SK-N-SH (cell line): ENCODE measurements around the gene RNPEPL1. TPM values are rescaled to one million over a fixed set of nuclear protein-coding genes. Genes with fewer than 3 reads are reported as not detected.

Experiments
- CTCF ChIA-PET: fragments of 300-600, 350-600 bp; formaldehyde crosslinking; extraction: SDS; loops from one replicate; lab custom pipeline; 2021; lab: Yijun Ruan, JAX
- POLR2A ChIA-PET: fragments of 350-600 bp; sonication (Branson Sonifier 250); formaldehyde crosslinking; extraction: SDS; loops from one replicate; lab custom pipeline; 2020; ENCODE audit warnings: antibody characterized with exemption, inconsistent platforms; lab: Yijun Ruan, JAX
- DNase-seq: peaks from one replicate; pipeline ENCODE4 v3.0.0; 2012
- H2AFZ ChIP-seq: fragments of 200-600 bp; sonication (generic); 2 replicates; pipeline ENCODE4 v1.8.1; 2016; ENCODE audit warnings: antibody characterized with exemption, mild to moderate bottlenecking, low read depth
- H3F3A ChIP-seq: fragments of 200-600 bp; sonication (generic); replicated peaks from 2 replicates; pipeline ENCODE3; 2016; ENCODE audit warnings: antibody characterized with exemption, mild to moderate bottlenecking; ENCODE audit not compliant: insufficient read depth
- H3K27ac ChIP-seq, 2 experiments: fragments of 200-500 bp in 1 of 2; fragments of 200-600 bp in 1 of 2; sonication (Bioruptor generic) in 1 of 2; sonication (generic), shearing (Covaris generic) in 1 of 2; 2 replicates each; pipeline versions ENCODE4 v1.5.1 to v1.6.1; 2014 to 2016; ENCODE audit warnings: low read depth in 2 of 2, inconsistent platforms in 1 of 2, low read length in 1 of 2, mild to moderate bottlenecking in 1 of 2, mixed read lengths in 1 of 2
- H3K27me3 ChIP-seq: fragments of 200-600 bp; sonication (generic), shearing (Covaris generic); 2 replicates; pipeline ENCODE4 v1.6.1; 2016; ENCODE audit warnings: mixed run types; ENCODE audit not compliant: insufficient read depth
- H3K36me3 ChIP-seq, 2 experiments: fragments of 200-500 bp in 1 of 2; fragments of 200-600 bp in 1 of 2; sonication (Bioruptor generic) in 1 of 2; sonication (generic) in 1 of 2; replicated peaks in 1 of 2; 2 replicates each; pipeline versions ENCODE3 to v1.5.1; 2014 to 2016; ENCODE audit warnings: low read length in 1 of 2, mild to moderate bottlenecking in 1 of 2; ENCODE audit not compliant: insufficient read depth in 2 of 2, control insufficient read depth in 1 of 2
- H3K4me1 ChIP-seq, 2 experiments: fragments of 200-500 bp in 1 of 2; fragments of 200-600 bp in 1 of 2; sonication (Bioruptor generic) in 1 of 2; sonication (generic), shearing (Covaris generic) in 1 of 2; 2 replicates each; pipeline versions ENCODE4 v1.5.1 to v1.6.1; 2014 to 2016; ENCODE audit warnings: low read depth in 1 of 2, low read length in 1 of 2, mixed run types in 1 of 2; ENCODE audit not compliant: insufficient read depth in 2 of 2, control insufficient read depth in 1 of 2
- H3K4me2 ChIP-seq: fragments of 200-600 bp; sonication (generic), shearing (Covaris generic); 2 replicates; pipeline ENCODE4 v1.6.1; 2017; ENCODE audit warnings: mixed run types
- H3K4me3 ChIP-seq, 2 experiments: fragments of 200-500 bp in 1 of 2; fragments of 200-600 bp in 1 of 2; sonication (Bioruptor generic) in 1 of 2; sonication (generic), shearing (Covaris generic) in 1 of 2; 2 replicates each; pipeline versions ENCODE4 v1.5.1 to v1.8.1; 2014 to 2016; ENCODE audit warnings: low read depth in 2 of 2, inconsistent platforms in 1 of 2, low read length in 1 of 2, mild to moderate bottlenecking in 1 of 2, mixed read lengths in 1 of 2, moderate library complexity in 1 of 2
- H3K79me2 ChIP-seq: fragments of 200-600 bp; sonication (generic); 2 replicates; pipeline ENCODE4 v1.8.1; 2017; ENCODE audit warnings: mild to moderate bottlenecking; ENCODE audit not compliant: insufficient read depth
- H3K9ac ChIP-seq: fragments of 200-600 bp; sonication (generic); 2 replicates; pipeline ENCODE4 v1.6.1; 2017; ENCODE audit warnings: mixed run types
- H3K9me2 ChIP-seq: fragments of 200-600 bp; sonication (generic); 2 replicates; pipeline ENCODE4 v1.6.1; 2017; ENCODE audit warnings: mixed run types
- H3K9me3 ChIP-seq: fragments of 200-600 bp; sonication (generic); 2 replicates; pipeline ENCODE4 v1.6.1; 2017; ENCODE audit warnings: mixed run types, mild to moderate bottlenecking, moderate library complexity
- H4K20me1 ChIP-seq: fragments of 200-600 bp; sonication (generic); 2 replicates; pipeline ENCODE4 v1.6.1; 2017; ENCODE audit warnings: mild to moderate bottlenecking, mixed run types; ENCODE audit not compliant: insufficient read depth
- CHD2 ChIP-seq: fragments of 150-350 bp; IDR thresholded peaks from 2 replicates; pipeline ENCODE4 v1.6.1; 2018; ENCODE audit warnings: low read length; ENCODE audit not compliant: partially characterized antibody
- ELF1 ChIP-seq: IDR thresholded peaks from 2 replicates; pipeline ENCODE4 v1.4.0; 2012
- EZH2phosphoT487 ChIP-seq: fragments of 200-600 bp; sonication (generic); IDR thresholded peaks from 2 replicates; pipeline ENCODE4 v1.6.1; 2017; ENCODE audit warnings: low read depth, mixed run types, mild to moderate bottlenecking, antibody characterized with exemption, moderate library complexity, borderline replicate concordance
- FOSL2 ChIP-seq: IDR thresholded peaks from 2 replicates; pipeline ENCODE4 v1.4.0; 2012; ENCODE audit warnings: low read depth, mild to moderate bottlenecking, moderate library complexity, borderline replicate concordance
- FOXJ3 ChIP-seq: sonication (generic); formaldehyde crosslinking; IDR thresholded peaks from 2 replicates; pipeline ENCODE4 v1.5.1; 2020; ENCODE audit warnings: mild to moderate bottlenecking, missing genetic modification reagents
- GATA2 ChIP-seq: sonication (generic); formaldehyde crosslinking; IDR thresholded peaks from 2 replicates; pipeline ENCODE4 v1.5.0; 2020; ENCODE audit warnings: mild to moderate bottlenecking, missing genetic modification reagents
- JUND ChIP-seq: IDR thresholded peaks from 2 replicates; pipeline ENCODE4 v1.4.0; 2012
- MAX ChIP-seq: IDR thresholded peaks from 2 replicates; pipeline ENCODE4 v1.4.0; 2012; ENCODE audit warnings: low read depth
- MXI1 ChIP-seq: IDR thresholded peaks from 2 replicates; pipeline ENCODE4 v1.6.1; 2012; ENCODE audit warnings: mild to moderate bottlenecking, low read depth, low read length, improper control_type of control experiment
- NFIC ChIP-seq: IDR thresholded peaks from 2 replicates; pipeline ENCODE4 v1.4.0; 2012; ENCODE audit warnings: borderline replicate concordance
- RXRA ChIP-seq: IDR thresholded peaks from 2 replicates; pipeline ENCODE4 v1.4.0; 2012; ENCODE audit warnings: low read depth, mild to moderate bottlenecking, borderline replicate concordance
- SIN3A ChIP-seq: IDR thresholded peaks from 2 replicates; pipeline ENCODE4 v1.6.1; 2012; ENCODE audit warnings: low read depth, mild to moderate bottlenecking, low read length, moderate library complexity, borderline replicate concordance
- TAF1 ChIP-seq: IDR thresholded peaks from 2 replicates; pipeline ENCODE4 v1.6.1; 2012; ENCODE audit warnings: low read depth, mild to moderate bottlenecking, low read length, moderate library complexity, borderline replicate concordance
- USF1 ChIP-seq: IDR thresholded peaks from 2 replicates; pipeline ENCODE4 v1.4.0; 2012; ENCODE audit warnings: low read depth, borderline replicate concordance
- YY1 ChIP-seq: IDR thresholded peaks from 2 replicates; pipeline ENCODE4 v1.4.0; 2012; ENCODE audit warnings: low read depth, mild to moderate bottlenecking
- WGBS: methylation state at CpG from one replicate; pipeline ENCODE4 v1.1.6; 2017; ENCODE audit warnings: low lambda C conversion rate; 5-methylcytosine and 5-hydroxymethylcytosine counted together
- polyA plus RNA-seq, 3 experiments: library from polyadenylated mRNA; depleted of rRNA; stranded (reverse); fragments of >200 nt; gene quantifications; 2 replicates each; pipeline ENCODE4 v1.2.3, GENCODE V29; 2012
- TF ChIP-seq, protein P1 (sequence below): fragments of 150-350 bp; IDR thresholded peaks from 2 replicates; pipeline ENCODE4 v1.6.1; 2016; ENCODE audit warnings: mild to moderate bottlenecking, low read depth, low read length
- TF ChIP-seq, protein P2 (sequence below): fragments of 150-350 bp; IDR thresholded peaks from 2 replicates; pipeline ENCODE4 v1.6.1; 2017; ENCODE audit warnings: antibody characterized with exemption, low read length, low read depth, borderline replicate concordance

Gene RNPEPL1
- polyA plus RNA-seq, 1 of the 3 experiments (the other 2 are of a cell fraction) = 14.3 TPM

GRCh38 chr2:240588669-240589068, 20.4 kb downstream of the RNPEPL1 start (continued):
- TF ChIP-seq GATA2 (CRISPR knock-in tag) (no peak), ELF1 (no peak), RXRA (no peak), TAF1 (no peak), NFIC (no peak), YY1 (no peak), FOXJ3 (CRISPR knock-in tag) (no peak)
- TF ChIP-seq, protein P1, sequence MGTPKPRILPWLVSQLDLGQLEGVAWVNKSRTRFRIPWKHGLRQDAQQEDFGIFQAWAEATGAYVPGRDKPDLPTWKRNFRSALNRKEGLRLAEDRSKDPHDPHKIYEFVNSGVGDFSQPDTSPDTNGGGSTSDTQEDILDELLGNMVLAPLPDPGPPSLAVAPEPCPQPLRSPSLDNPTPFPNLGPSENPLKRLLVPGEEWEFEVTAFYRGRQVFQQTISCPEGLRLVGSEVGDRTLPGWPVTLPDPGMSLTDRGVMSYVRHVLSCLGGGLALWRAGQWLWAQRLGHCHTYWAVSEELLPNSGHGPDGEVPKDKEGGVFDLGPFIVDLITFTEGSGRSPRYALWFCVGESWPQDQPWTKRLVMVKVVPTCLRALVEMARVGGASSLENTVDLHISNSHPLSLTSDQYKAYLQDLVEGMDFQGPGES = no peak

DNA sequence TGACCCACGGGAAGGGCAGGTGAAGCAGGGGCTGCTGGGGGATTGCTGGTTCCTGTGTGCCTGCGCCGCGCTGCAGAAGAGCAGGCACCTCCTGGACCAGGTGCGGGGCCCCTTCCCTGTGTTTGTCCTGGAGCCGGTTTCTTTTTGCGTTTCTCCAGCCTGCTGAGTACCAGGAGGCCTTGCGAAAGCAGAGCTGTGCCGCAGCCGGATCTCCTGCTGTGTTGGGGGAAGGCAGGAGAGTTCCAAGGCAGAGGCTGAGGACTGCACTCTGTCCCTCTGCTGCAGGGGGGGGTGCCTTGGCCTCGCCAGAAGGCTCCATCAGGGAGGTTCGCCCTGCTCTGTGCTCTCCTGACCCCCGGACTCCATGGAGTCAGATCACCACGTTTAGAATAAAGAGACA, 21.1 kb downstream of the RNPEPL1 start:
- Histone ChIP-seq H3K27ac (no peak overlapping the region), H3F3A (no peaks in the 10 kb centered on the region), H3K4me2 (no peak overlapping the region), H3K9me2 (no peaks in the 10 kb centered on the region), H3K4me1 (peaks cover 17 to 30% of the 10 kb centered on the region in 2 experiments; a peak in 3 of 4 replicates), H3K9ac (no peak overlapping the region), H2AFZ (no peak overlapping the region), H4K20me1 (peaks cover 24% of the 10 kb centered on the region), H3K4me3 (no peak overlapping the region), H3K27me3 (no peaks in the 10 kb centered on the region), H3K36me3 (peaks cover 0 to 35% of the 10 kb centered on the region in 2 experiments), H3K9me3 (no peaks in the 10 kb centered on the region), H3K79me2 (peaks cover 79% of the 10 kb centered on the region)
- WGBS = 95% methylated on average over 8 of the region's 14 CpGs
- TF ChIP-seq EZH2phosphoT487 (no peak), MAX (no peak), MXI1 (no peak), RXRA (no peak), FOSL2 (no peak), TAF1 (no peak), SIN3A (no peak), JUND (no peak), USF1 (no peak), CHD2 (no peak)
- TF ChIP-seq, protein P1 = no peak
- TF ChIP-seq, protein P2, sequence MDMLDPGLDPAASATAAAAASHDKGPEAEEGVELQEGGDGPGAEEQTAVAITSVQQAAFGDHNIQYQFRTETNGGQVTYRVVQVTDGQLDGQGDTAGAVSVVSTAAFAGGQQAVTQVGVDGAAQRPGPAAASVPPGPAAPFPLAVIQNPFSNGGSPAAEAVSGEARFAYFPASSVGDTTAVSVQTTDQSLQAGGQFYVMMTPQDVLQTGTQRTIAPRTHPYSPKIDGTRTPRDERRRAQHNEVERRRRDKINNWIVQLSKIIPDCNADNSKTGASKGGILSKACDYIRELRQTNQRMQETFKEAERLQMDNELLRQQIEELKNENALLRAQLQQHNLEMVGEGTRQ = no peak
- no peak for DNase-seq
- CTCF ChIA-PET = interaction anchor here (1.4 to 5.7 kb wide), 3 partner anchors 15 to 28 kb away, joined by 5 to 31 read pairs (median 7); no protein-coding TSS in a partner anchor
- POLR2A ChIA-PET = no interaction called here
